SJCRH30 (cell line): ENCODE data around the gene EVPL. TPM values are rescaled to one million over a fixed set of nuclear protein-coding genes. Genes with fewer than 3 reads are reported as not detected.
A peak's percentile ranks its signal among the peaks of the same experiment; 100 is the strongest.
"Not testable (repeated sequence)": the region's sequence is repeated elsewhere in the genome, so short reads cannot be mapped to it uniquely, and the experiment has no call there.

Experiments
- DNase-seq, 2 experiments: peaks; one replicate each; pipeline ENCODE4 v3.0.0-alpha.2; 2015 to 2020
- H3K27ac ChIP-seq: fragments of 250-450 bp; sonication (Bioruptor Pico); 2 replicates; pipeline ENCODE4 v1.5.1; 2020; ENCODE audit warnings: mild to moderate bottlenecking, moderate library complexity
- H3K27me3 ChIP-seq: fragments of 250-450 bp; sonication (Bioruptor Pico); 2 replicates; pipeline ENCODE4 v1.5.1; 2020; ENCODE audit warnings: mild to moderate bottlenecking, moderate library complexity
- H3K36me3 ChIP-seq: fragments of 250-450 bp; sonication (Bioruptor Pico); 2 replicates; pipeline ENCODE4 v1.5.1; 2020; ENCODE audit warnings: mild to moderate bottlenecking, moderate library complexity
- H3K4me1 ChIP-seq: fragments of 250-450 bp; sonication (Bioruptor Pico); 2 replicates; pipeline ENCODE4 v1.5.1; 2020; ENCODE audit warnings: mild to moderate bottlenecking, moderate library complexity
- H3K4me3 ChIP-seq: fragments of 250-450 bp; sonication (Bioruptor Pico); 2 replicates; pipeline ENCODE4 v1.5.1; 2020; ENCODE audit warnings: mild to moderate bottlenecking, moderate library complexity
- H3K9me3 ChIP-seq: fragments of 250-450 bp; sonication (Bioruptor Pico); replicated peaks from 2 replicates; pipeline ENCODE4 v1.5.1; 2020; ENCODE audit warnings: mild to moderate bottlenecking, moderate library complexity
- total RNA-seq: library from RNA; depleted of rRNA; stranded (reverse); fragments of >200 nt; shearing (Covaris generic); gene quantifications from 2 replicates; pipeline ENCODE4 v1.2.3, GENCODE V29; 2014

Gene EVPL
- total RNA-seq, 1 experiment from 2014 or later, result 1.1 TPM

DNA sequence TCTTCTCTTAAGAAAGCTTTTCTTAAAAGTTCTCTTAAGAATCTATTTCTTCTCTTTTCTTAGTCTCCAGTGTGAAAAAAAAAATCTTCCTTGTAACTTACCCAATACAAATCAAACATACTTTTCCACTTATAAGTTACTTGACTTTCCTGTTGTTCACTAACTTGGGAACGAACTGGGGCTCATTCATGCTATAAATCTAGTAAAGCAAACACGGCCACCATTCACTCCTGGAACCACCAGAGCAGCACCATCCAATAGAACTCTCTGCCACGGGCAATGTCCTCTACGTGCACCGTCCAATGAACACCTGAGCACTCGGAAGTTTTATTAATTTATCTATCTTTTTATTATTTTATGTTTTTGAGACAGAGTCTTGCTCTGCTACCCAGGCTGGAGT is 24.5 kb upstream of the EVPL start:
- Histone ChIP-seq H3K4me1 (peaks cover 35% of the 10 kb centered on the region), H3K27ac (no peak overlapping the region), H3K9me3 (no peaks in the 10 kb centered on the region), H3K27me3 (no peaks in the 10 kb centered on the region), H3K36me3 (peaks cover 81% of the 10 kb centered on the region), H3K4me3 (no peak overlapping the region)
- no peak for DNase-seq

- DNase-seq, result no peak
- Histone ChIP-seq H3K4me3 (no peak overlapping the region), H3K27ac (no peak overlapping the region), H3K27me3 (no peaks in the 10 kb centered on the region), H3K9me3 (no peaks in the 10 kb centered on the region), H3K4me1 (peaks cover 35% of the 10 kb centered on the region), H3K36me3 (peaks cover 81% of the 10 kb centered on the region)
These were observed 23.7 kb upstream of the EVPL start for GRCh38 chr17:76050538-76051467.

GRCh38 chr17:76049836-76050537 is 22.9 kb upstream of the EVPL start:
- no peak for DNase-seq
- Histone ChIP-seq H3K4me1 (peaks cover 35% of the 10 kb centered on the region), H3K4me3 (no peak overlapping the region), H3K27me3 (no peaks in the 10 kb centered on the region), H3K36me3 (peaks cover 82% of the 10 kb centered on the region), H3K9me3 (no peaks in the 10 kb centered on the region), H3K27ac (peak overlapping the region; percentile 80)

GRCh38 chr17:76049239-76049638 is 22.1 kb upstream of the EVPL start:
- H3K9me3 ChIP-seq, result no peaks in the 10 kb centered on the region
- H3K36me3 ChIP-seq, result peaks cover 82% of the 10 kb centered on the region
- peak; percentile 63 to 68 for DNase-seq
- H3K27me3 ChIP-seq, result no peaks in the 10 kb centered on the region
- no peak overlapping the region for H3K4me3 ChIP-seq
- peaks cover 35% of the 10 kb centered on the region for H3K4me1 ChIP-seq
- peak overlapping the region; percentile 80 for H3K27ac ChIP-seq

DNA sequence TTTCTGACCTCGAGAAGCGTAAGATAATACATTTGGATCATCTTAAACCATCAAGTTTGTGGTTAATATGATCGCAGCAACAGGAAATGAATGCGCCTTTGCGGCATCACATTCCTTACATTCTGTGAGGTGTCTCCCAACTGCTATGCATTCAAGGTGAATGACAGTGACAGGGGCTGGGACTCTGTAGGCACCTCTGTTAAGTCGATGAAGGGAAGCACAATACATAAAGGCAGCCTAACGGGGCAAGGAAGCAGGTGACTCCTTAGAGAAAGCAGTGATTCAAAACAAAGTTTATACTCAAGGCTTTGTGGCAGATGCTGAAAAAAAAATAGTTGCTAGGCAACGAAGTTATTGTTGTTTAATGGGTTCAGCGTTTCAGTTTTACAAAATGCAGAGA is 21.6 kb upstream of the EVPL start:
- H3K36me3 ChIP-seq, result peaks cover 82% of the 10 kb centered on the region
- H3K4me1 ChIP-seq, result peaks cover 31% of the 10 kb centered on the region
- no peaks in the 10 kb centered on the region for H3K9me3 ChIP-seq
- H3K27ac ChIP-seq, result peak overlapping the region; percentile 80
- DNase-seq, result peak; percentile 95 to 96
- H3K4me3 ChIP-seq, result no peak overlapping the region
- H3K27me3 ChIP-seq, result no peaks in the 10 kb centered on the region

- Histone ChIP-seq H3K27me3 (no peaks in the 10 kb centered on the region), H3K9me3 (no peaks in the 10 kb centered on the region), H3K4me1 (peaks cover 30% of the 10 kb centered on the region), H3K27ac (peak overlapping the region; percentile 80), H3K4me3 (no peak overlapping the region), H3K36me3 (peaks cover 82% of the 10 kb centered on the region)
- DNase-seq, result peak in 1 of 2 experiments; percentile 42
These were observed 21.0 kb upstream of the EVPL start for GRCh38 chr17:76048025-76048605.

GRCh38 chr17:76046064-76046463 is 19.0 kb upstream of the EVPL start:
- DNase-seq, result no peak
- Histone ChIP-seq H3K9me3 (no peaks in the 10 kb centered on the region), H3K36me3 (peaks cover 88% of the 10 kb centered on the region), H3K27me3 (no peaks in the 10 kb centered on the region), H3K4me1 (peaks cover 30% of the 10 kb centered on the region), H3K4me3 (no peak overlapping the region), H3K27ac (no peak overlapping the region)

GRCh38 chr17:76044475-76045007 is 17.4 kb upstream of the EVPL start:
- H3K4me3 ChIP-seq, H3K27ac ChIP-seq, DNase-seq, H3K27me3 ChIP-seq, H3K9me3 ChIP-seq: not testable (repeated sequence)
- Histone ChIP-seq H3K36me3 (peaks cover 90% of the 10 kb centered on the region), H3K4me1 (peaks cover 18% of the 10 kb centered on the region)

DNA sequence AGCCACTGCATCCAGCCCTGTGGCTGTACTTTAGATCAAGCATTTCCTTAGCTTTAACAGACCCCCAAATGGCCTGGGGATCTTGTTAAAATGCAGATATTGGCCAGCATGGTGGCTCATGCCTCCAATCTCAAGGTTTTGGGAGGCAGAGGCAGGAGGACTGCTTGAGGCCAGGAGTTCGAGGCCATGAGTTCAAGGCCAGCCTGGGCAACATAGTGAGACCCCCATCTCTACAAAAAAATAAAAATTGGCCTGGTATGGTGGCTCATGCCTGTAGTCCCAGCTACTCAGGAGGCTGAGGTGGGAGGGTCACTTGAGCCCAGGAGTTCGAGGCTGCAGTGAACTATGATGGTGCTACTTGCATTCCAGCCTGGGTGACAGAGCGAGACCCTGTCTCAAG is 15.8 kb upstream of the EVPL start:
- peaks cover 94% of the 10 kb centered on the region for H3K36me3 ChIP-seq
- DNase-seq, result not testable (repeated sequence)

GRCh38 chr17:76040376-76040775 is 13.3 kb upstream of the EVPL start:
- DNase-seq, result no peak
- H3K4me3 ChIP-seq, result no peak overlapping the region
- no peaks in the 10 kb centered on the region for H3K27me3 ChIP-seq
- peaks cover 69% of the 10 kb centered on the region for H3K36me3 ChIP-seq
- H3K9me3 ChIP-seq, result no peaks in the 10 kb centered on the region
- peaks cover 3% of the 10 kb centered on the region; the same call in 1 of the 2 replicates for H3K4me1 ChIP-seq
- H3K27ac ChIP-seq, result no peak overlapping the region

More for the DNA sequence above, 15.8 kb upstream of the EVPL start:
- H3K27me3 ChIP-seq, H3K4me1 ChIP-seq, H3K27ac ChIP-seq, H3K4me3 ChIP-seq, H3K9me3 ChIP-seq: not testable (repeated sequence)

- peaks cover 58% of the 10 kb centered on the region for H3K36me3 ChIP-seq
These were observed 12.0 kb upstream of the EVPL start for GRCh38 chr17:76039121-76039520.

DNA sequence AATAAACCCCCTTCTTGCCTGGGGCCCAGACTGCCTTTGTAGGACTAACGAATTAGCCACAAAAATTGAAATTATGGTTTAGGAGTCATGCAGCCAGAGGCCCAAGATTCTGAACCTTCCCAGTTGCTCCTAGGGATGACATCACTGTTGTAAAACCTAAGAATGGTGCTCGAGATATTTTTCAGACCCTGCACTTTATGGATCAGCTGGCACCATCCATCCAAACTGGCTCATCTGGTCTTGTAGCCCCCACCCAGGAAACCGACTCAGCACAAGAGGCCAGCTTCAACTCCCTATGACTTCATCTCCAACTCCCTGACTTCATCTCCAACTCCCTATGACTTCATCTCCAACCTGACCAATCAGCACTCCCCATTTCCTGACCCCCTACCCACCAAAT is 10.9 kb upstream of the EVPL start:
- Histone ChIP-seq H3K4me3 (no peak overlapping the region), H3K27ac (peak overlapping the region; percentile 43), H3K36me3 (peaks cover 48% of the 10 kb centered on the region), H3K4me1 (peaks cover 3% of the 10 kb centered on the region; the same call in 1 of the 2 replicates), H3K27me3 (no peaks in the 10 kb centered on the region), H3K9me3 (no peaks in the 10 kb centered on the region)
- DNase-seq, result peak; percentile 69 to 72

More at GRCh38 chr17:76039121-76039520, 12.0 kb upstream of the EVPL start:
- H3K4me3 ChIP-seq, result no peak overlapping the region
- H3K9me3 ChIP-seq, result no peaks in the 10 kb centered on the region
- H3K4me1 ChIP-seq, result peaks cover 3% of the 10 kb centered on the region; the same call in 1 of the 2 replicates
- DNase-seq, result no peak
- no peaks in the 10 kb centered on the region for H3K27me3 ChIP-seq
- H3K27ac ChIP-seq, result no peak overlapping the region

GRCh38 chr17:76036497-76037261 is 9.6 kb upstream of the EVPL start:
- H3K27ac ChIP-seq, result no peak overlapping the region
- DNase-seq, result no peak
- peaks cover 35% of the 10 kb centered on the region for H3K36me3 ChIP-seq

More at GRCh38 chr17:76036497-76037261, 9.6 kb upstream of the EVPL start:
- Histone ChIP-seq H3K4me1 (peaks cover 3% of the 10 kb centered on the region; the same call in 1 of the 2 replicates), H3K27me3 (no peaks in the 10 kb centered on the region), H3K4me3 (no peak overlapping the region), H3K9me3 (no peaks in the 10 kb centered on the region)
